GM10266 (cell line): ENCODE measurements around the gene FIGNL2.

Experiments
- DNase-seq: peaks from one replicate; pipeline ENCODE4 v3.0.0; 2012; ENCODE audit errors: extremely low spot score
- TF ChIP-seq, protein P1 (sequence below): IDR thresholded peaks from 2 replicates; pipeline ENCODE4 v1.5.1; 2012; ENCODE audit warnings: mild to moderate bottlenecking, low read depth; ENCODE audit not compliant: control insufficient read depth, insufficient read depth; ENCODE audit errors: missing control alignments

Gene FIGNL2, protein sequence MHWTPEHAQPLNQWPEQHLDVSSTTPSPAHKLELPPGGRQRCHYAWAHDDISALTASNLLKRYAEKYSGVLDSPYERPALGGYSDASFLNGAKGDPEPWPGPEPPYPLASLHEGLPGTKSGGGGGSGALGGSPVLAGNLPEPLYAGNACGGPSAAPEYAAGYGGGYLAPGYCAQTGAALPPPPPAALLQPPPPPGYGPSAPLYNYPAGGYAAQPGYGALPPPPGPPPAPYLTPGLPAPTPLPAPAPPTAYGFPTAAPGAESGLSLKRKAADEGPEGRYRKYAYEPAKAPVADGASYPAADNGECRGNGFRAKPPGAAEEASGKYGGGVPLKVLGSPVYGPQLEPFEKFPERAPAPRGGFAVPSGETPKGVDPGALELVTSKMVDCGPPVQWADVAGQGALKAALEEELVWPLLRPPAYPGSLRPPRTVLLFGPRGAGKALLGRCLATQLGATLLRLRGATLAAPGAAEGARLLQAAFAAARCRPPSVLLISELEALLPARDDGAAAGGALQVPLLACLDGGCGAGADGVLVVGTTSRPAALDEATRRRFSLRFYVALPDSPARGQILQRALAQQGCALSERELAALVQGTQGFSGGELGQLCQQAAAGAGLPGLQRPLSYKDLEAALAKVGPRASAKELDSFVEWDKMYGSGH

DNA sequence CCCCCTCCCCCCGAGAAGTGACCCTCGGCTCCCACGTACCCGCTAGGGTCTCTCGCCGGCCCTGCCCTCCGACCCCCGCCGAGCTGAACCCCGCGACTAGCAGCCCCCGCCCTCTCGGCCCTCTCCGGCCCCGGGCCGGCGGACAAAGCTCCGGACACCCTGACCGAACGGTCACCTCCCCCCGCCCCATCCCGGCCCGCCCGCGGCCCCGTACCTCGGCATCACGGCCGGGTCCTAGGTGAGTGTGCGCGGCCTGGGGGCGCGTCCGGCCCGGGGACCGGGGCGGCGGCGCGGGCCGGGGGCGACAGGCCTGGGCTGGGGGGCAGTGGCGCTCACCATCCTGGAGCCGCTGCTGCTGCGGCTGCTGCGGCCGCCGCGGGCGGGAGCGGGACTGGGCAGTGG, at the start of gene FIGNL2:
TSS of gene FIGNL2 (minus strand) at position 393 of the 402 bp plus-strand sequence. CDS start 26,305 bp downstream, outside the sequence.
- no peak for DNase-seq
- TF ChIP-seq, protein P1, sequence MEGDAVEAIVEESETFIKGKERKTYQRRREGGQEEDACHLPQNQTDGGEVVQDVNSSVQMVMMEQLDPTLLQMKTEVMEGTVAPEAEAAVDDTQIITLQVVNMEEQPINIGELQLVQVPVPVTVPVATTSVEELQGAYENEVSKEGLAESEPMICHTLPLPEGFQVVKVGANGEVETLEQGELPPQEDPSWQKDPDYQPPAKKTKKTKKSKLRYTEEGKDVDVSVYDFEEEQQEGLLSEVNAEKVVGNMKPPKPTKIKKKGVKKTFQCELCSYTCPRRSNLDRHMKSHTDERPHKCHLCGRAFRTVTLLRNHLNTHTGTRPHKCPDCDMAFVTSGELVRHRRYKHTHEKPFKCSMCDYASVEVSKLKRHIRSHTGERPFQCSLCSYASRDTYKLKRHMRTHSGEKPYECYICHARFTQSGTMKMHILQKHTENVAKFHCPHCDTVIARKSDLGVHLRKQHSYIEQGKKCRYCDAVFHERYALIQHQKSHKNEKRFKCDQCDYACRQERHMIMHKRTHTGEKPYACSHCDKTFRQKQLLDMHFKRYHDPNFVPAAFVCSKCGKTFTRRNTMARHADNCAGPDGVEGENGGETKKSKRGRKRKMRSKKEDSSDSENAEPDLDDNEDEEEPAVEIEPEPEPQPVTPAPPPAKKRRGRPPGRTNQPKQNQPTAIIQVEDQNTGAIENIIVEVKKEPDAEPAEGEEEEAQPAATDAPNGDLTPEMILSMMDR: no peak

DNA sequence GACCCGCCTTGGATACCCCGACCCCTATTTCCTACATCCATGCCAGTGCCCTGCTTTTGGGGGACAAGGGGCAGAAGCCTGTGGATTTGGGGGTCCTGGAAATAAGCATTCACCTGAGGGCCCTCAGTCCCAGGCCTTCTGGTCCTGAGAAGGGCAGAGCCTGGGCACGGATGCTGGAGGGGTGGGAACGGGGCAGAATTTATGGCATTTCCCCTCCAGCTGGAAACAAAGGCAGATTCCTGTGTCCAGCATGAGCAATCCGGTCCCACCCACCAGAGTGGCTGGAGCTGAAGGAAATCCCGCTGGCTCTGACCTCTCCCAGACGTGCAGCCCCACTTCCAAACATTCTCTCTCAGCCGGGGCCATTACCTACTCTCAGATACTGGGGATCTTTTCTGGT, 48.7 kb upstream of the FIGNL2 start:
- DNase-seq: no peak
- TF ChIP-seq, protein P1: no peak

DNA sequence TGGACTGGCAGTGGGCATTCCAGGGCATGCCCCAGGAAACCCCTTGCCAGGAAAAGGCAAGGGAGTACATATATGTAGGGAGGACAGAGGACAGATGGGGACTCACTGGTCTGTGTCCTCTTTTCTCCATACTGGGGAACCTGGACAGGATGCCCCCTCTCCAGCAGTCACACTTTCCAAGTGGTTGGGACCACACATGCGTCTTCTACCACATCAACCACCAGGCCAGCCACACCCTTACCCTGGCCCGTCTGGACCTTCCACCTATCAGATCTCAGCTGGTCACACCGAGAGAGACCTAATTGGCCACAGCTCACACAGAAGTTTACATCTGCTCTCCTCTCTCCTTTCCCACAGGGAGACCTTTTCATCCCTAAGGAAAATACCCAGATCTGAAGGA, 47.7 kb upstream of the FIGNL2 start:
- TF ChIP-seq, protein P1: no peak
- no peak for DNase-seq

DNA sequence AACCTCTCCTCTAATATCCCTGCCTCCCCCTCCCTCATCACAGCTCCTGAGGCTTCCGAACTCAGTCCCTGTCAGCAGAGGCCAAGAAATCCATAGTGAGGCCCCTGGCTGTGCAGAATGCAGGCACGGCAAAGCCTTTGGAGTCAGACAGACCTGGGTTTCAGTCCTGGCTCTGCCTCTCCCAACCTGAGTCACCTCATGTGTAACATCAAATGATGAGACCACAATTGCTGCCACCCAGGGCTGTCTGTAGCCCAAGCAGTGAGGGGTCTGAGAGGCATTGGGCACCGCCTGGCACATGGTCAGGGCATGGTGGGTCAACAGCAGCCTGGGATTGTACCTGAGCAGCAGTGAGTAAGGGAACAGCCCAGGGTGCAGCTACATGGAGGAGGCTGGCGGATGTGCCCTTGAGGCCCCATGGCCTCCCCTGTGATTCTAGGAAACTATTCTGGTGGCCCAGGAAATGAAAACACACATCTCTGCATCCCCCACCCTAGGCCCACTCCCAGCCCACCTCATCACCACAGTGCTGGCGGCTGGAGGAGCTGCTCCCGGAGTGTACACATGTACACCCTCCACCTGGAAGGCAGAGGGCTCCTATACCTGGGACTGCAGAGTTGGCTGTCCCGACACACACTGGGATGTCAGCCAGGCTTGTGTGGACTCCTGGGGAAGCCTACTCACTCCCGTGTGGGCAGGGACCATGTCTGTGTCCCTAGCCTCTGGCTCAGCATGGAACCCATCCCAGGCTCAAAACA, 47.0 kb upstream of the FIGNL2 start:
- no peak for DNase-seq
- TF ChIP-seq, protein P1: no peak

DNA sequence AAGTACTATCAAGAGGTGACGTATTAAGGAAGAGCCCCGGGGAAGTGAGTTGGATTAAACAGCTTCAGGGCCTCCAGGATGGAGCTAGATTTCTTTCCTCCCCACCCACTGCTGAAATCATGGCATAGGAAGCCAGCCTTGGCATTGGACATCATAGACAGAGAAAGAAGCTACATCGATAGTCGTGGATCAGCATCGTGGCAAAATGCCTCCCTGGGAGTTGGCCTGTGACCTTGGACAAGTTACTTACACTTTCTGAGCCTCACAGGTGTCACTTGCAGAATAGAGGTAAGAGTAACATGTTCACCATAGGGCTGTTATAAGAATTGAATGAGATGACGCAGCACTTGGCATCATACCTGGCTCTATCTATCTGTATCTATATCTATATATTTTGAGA, 45.3 kb upstream of the FIGNL2 start:
- no peak for DNase-seq
- TF ChIP-seq, protein P1: no peak

DNA sequence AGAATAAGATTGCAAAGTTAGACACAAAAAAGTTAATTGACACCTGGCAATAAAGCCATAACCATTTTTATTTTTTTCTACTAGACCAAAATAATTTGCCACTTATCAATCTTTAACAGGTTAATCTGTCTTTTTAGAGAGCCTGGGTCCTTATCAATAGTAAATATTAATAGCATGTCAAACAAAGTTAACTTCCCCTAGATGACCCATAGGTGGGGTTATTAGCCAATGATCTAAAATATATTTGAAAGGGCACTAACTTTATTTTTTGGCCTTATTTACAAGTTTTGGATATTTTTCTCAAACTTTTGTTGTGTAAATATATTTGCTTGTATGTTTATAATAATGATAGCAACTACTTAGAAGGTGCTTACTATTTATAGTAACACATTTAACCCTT, 43.3 kb upstream of the FIGNL2 start:
- no peak for DNase-seq
- TF ChIP-seq, protein P1: peak; percentile 23

DNA sequence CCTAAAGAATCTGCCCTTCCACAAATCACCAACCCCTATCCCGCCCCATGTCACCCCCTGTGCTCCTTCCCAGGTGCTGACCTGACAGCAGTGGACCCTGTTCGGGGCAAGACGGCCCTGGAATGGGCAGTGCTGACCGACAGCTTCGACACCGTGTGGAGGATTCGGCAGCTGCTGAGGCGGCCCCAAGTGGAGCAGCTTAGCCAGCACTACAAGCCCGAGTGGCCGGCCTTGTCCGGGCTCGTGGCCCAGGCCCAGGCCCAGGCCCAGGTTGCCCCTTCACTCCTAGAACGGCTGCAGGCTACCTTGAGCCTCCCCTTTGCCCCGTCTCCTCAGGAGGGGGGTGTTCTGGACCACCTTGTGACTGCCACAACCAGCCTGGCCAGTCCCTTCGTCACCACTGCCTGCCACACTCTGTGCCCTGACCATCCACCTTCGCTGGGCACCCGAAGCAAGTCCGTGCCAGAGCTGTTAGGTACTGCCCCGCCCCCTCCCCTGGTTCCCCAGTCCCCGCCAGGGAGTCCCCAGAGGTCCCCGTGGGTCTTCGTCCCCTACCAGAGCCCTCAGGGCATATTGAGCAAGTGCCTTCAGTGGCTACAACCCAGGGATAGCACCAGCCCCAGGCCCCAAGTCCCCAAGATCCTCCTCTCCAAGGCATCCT, 42.1 kb upstream of the FIGNL2 start:
- no peak for DNase-seq
- TF ChIP-seq, protein P1: no peak
